Measurements from ENCODE around the gene DNAJC5G. TPM values are rescaled to one million over a fixed set of nuclear protein-coding genes. Genes with fewer than 3 reads are reported as not detected.

DNAJC5G gene
- total RNA-seq, 1 donor from 2014 or later, result not detected

DNA sequence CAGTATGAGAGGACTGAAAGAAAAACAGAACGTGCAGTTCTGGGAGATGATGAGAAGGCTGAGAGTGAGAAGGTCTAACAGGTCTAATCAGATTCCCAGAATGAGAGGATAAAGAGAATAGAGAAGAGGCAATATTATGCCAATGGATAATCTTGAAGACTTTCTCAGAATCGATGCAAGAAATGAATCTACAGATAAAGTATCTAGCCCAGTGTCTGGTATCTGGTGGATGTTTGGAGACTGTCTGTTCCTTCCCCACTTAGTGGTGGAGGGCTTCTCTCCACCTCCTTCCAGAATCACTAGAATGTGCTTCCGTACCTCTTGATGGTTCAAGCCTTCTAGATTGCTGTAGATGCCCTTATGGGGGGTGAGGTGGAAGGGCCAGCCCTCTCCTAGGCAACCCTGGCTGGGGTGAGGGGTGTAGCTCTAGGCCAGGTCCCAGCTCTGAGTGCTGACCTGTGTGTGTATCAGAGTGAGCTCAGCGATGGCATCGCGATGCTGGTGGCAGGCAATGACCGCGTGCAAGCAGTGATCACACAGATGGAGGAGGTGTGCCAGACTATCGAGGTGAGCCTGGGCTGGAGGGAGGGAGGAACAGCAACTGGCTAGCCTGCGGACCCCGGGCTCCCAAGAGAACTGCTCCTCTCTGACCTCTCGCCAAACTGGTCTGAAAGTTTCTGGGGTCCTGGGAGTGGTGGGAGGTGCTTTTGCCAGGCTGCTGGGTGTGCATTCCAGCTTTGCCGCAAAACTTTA, 29.4 kb downstream of the DNAJC5G start:
- H3K27ac ChIP-seq, result no peak overlapping the region
- no peaks in the 10 kb centered on the region for H3K9me3 Mint-ChIP-seq
- no peak for TF ChIP-seq EZH2 (IDR thresholded peaks at IDR 0.05)
- TF ChIP-seq CTCF (IDR thresholded peaks at IDR 0.05), result no peak
- TF ChIP-seq EZH2phosphoT487 (IDR thresholded peaks at IDR 0.05), result no peak
- H3K4me1 Mint-ChIP-seq, result no peaks in the 10 kb centered on the region
- H3K79me2 ChIP-seq (ENCODE audit: low read depth), result no peaks in the 10 kb centered on the region
- H3K4me1 ChIP-seq, result peaks cover 12% of the 10 kb centered on the region
- H3K36me3 Mint-ChIP-seq, result peaks cover 3% of the 10 kb centered on the region
- no peaks in the 10 kb centered on the region for H3K9me3 ChIP-seq (ENCODE audit: low read depth)
- no peak overlapping the region for H3K4me3 Mint-ChIP-seq
- H3K36me3 ChIP-seq, result no peaks in the 10 kb centered on the region
- H3K27ac Mint-ChIP-seq, result no peak overlapping the region
- no peak overlapping the region for H2AFZ ChIP-seq (replicated peaks)
- no peak overlapping the region for H3K4me2 ChIP-seq
- peaks cover 30% of the 10 kb centered on the region for H3K27me3 Mint-ChIP-seq (ENCODE audit: insufficient read depth, low read depth)
- peaks cover 34% of the 10 kb centered on the region for H4K20me1 ChIP-seq (ENCODE audit: low read depth)
- H3K9ac ChIP-seq, result no peak overlapping the region
- H3K27me3 ChIP-seq, result peaks cover 49% of the 10 kb centered on the region
- no peak for DNase-seq (ENCODE audit: low spot score)
- H3K4me3 ChIP-seq, result no peak overlapping the region
- H3F3A ChIP-seq (ENCODE audit: low read depth), result peaks cover 12% of the 10 kb centered on the region

DNA sequence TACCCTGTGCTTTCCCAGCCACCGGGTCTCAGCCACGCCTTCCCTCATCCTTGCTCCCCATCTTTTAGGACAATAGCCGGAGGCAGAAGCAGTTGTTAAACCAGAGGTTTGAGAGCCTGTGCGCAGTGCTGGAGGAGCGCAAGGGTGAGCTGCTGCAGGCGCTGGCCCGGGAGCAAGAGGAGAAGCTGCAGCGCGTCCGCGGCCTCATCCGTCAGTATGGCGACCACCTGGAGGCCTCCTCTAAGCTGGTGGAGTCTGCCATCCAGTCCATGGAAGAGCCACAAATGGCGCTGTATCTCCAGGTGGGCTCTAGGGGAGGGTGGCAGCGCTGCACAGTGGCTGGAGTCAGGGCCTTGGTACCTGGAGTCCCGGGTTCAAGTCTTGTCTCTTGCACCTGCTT, 30.3 kb downstream of the DNAJC5G start:
- Mint-ChIP-seq H3K27me3 (ENCODE audit: insufficient read depth, low read depth) (peaks cover 29% of the 10 kb centered on the region), H3K36me3 (peaks cover 3% of the 10 kb centered on the region), H3K9me3 (no peaks in the 10 kb centered on the region), H3K4me3 (no peak overlapping the region), H3K27ac (no peak overlapping the region), H3K4me1 (no peaks in the 10 kb centered on the region)
- H3F3A ChIP-seq (ENCODE audit: low read depth), result peaks cover 12% of the 10 kb centered on the region
- TF ChIP-seq CTCF (IDR thresholded peaks at IDR 0.05), result no peak
- TF ChIP-seq EZH2 (IDR thresholded peaks at IDR 0.05), result no peak
- TF ChIP-seq EZH2phosphoT487 (IDR thresholded peaks at IDR 0.05), result no peak
- peaks cover 49% of the 10 kb centered on the region for H3K27me3 ChIP-seq
- no peak overlapping the region for H3K4me3 ChIP-seq
- no peak for DNase-seq (ENCODE audit: low spot score)
- H3K79me2 ChIP-seq (ENCODE audit: low read depth), result no peaks in the 10 kb centered on the region
- H3K9ac ChIP-seq, result no peak overlapping the region
- H4K20me1 ChIP-seq (ENCODE audit: low read depth), result peaks cover 37% of the 10 kb centered on the region
- no peaks in the 10 kb centered on the region for H3K36me3 ChIP-seq
- no peak overlapping the region for H3K27ac ChIP-seq
- H3K4me1 ChIP-seq, result peaks cover 12% of the 10 kb centered on the region
- no peak overlapping the region for H3K4me2 ChIP-seq
- no peak overlapping the region for H2AFZ ChIP-seq (replicated peaks)
- H3K9me3 ChIP-seq (ENCODE audit: low read depth), result no peaks in the 10 kb centered on the region

- Histone ChIP-seq H3K36me3 (no peaks in the 10 kb centered on the region), H3K4me3 (no peak overlapping the region), H3K4me2 (peak overlapping the region; percentile 70), H3K27ac (no peak overlapping the region), H2AFZ (replicated peaks) (no peak overlapping the region), H3K79me2 (ENCODE audit: low read depth) (no peaks in the 10 kb centered on the region), H3K4me1 (peaks cover 12% of the 10 kb centered on the region), H4K20me1 (ENCODE audit: low read depth) (peaks cover 37% of the 10 kb centered on the region), H3K27me3 (peaks cover 49% of the 10 kb centered on the region), H3K9me3 (ENCODE audit: low read depth) (no peaks in the 10 kb centered on the region), H3K9ac (no peak overlapping the region), H3F3A (ENCODE audit: low read depth) (peaks cover 12% of the 10 kb centered on the region)
- peaks cover 3% of the 10 kb centered on the region for H3K36me3 Mint-ChIP-seq
- no peak for TF ChIP-seq EZH2 (IDR thresholded peaks at IDR 0.05)
- no peak for TF ChIP-seq CTCF (IDR thresholded peaks at IDR 0.05)
- no peak for TF ChIP-seq EZH2phosphoT487 (IDR thresholded peaks at IDR 0.05)
- no peak for DNase-seq (ENCODE audit: low spot score)
- H3K4me3 Mint-ChIP-seq, result no peak overlapping the region
- peaks cover 31% of the 10 kb centered on the region for H3K27me3 Mint-ChIP-seq (ENCODE audit: insufficient read depth, low read depth)
- no peaks in the 10 kb centered on the region for H3K9me3 Mint-ChIP-seq
- no peaks in the 10 kb centered on the region for H3K4me1 Mint-ChIP-seq
- H3K27ac Mint-ChIP-seq, result no peak overlapping the region
These were observed 30.9 kb downstream of the DNAJC5G start for GRCh38 chr2:27306136-27306535.

Measured in neural progenitor cell (in vitro differentiated cells).